Breast epithelium (tissue), 4 donors: ENCODE results near the gene OST4. TPM values are rescaled to one million over a fixed set of nuclear protein-coding genes. Genes with fewer than 3 reads are reported as not detected.
A peak's percentile ranks its signal among the peaks of the same experiment; 100 is the strongest.
"Not testable (repeated sequence)": the region's sequence is repeated elsewhere in the genome, so short reads cannot be mapped to it uniquely, and the experiment has no call there.

Experiments
- DNase-seq, 2 donors: peaks; one replicate each; pipeline ENCODE4 v3.0.0-alpha.2; 2019; ENCODE audit warnings: low spot score in 2 of 2
- H3K27ac ChIP-seq, 2 donors: fragments of 200-600 bp; sonication (generic) in 1 of 2; one replicate each; pipeline ENCODE4 v1.5.1; 2016 to 2019; ENCODE audit warnings: mild to moderate bottlenecking in 1 of 2
- H3K27me3 ChIP-seq, 2 donors: fragments of 200-600 bp; sonication (generic) in 1 of 2; one replicate each; pipeline versions ENCODE4 v1.5.1 to v1.6.0; 2017 to 2019; ENCODE audit warnings: control low read depth in 1 of 2, mild to moderate bottlenecking in 1 of 2
- H3K36me3 ChIP-seq: fragments of 200-600 bp; one replicate; pipeline ENCODE4 v1.5.1; 2019
- H3K4me1 ChIP-seq, 2 donors: fragments of 200-600 bp; sonication (generic); one replicate each; pipeline ENCODE4 v1.5.1; 2016 to 2019; ENCODE audit warnings: control low read depth in 1 of 2
- H3K4me3 ChIP-seq, 3 donors: fragments of 200-600 bp; sonication (generic); 1 replicate in 2 of 3; 2 replicates in 1 of 3; pipeline ENCODE4 v1.5.1; 2016 to 2019; ENCODE audit warnings: mild to moderate bottlenecking in 3 of 3, moderate library complexity in 2 of 3
- H3K9me3 ChIP-seq, 2 donors: fragments of 200-600 bp; sonication (generic) in 1 of 2; one replicate each; pipeline ENCODE4 v1.5.1; 2016 to 2019; ENCODE audit warnings: control low read depth in 1 of 2
- CTCF ChIP-seq, 3 donors: fragments of 450-650 bp; IDR thresholded peaks; one replicate each; pipeline ENCODE4 v1.5.1; 2016 to 2017; ENCODE audit warnings: antibody characterized with exemption in 3 of 3, mild to moderate bottlenecking in 3 of 3, moderate library complexity in 3 of 3
- POLR2A ChIP-seq: fragments of 450-650 bp; IDR thresholded peaks from one replicate; pipeline ENCODE4 v1.6.1; 2016; ENCODE audit warnings: antibody characterized with exemption, mild to moderate bottlenecking, moderate library complexity
- POLR2AphosphoS5 ChIP-seq, 3 donors: sonication (generic); formaldehyde crosslinking; IDR thresholded peaks; one replicate each; pipeline ENCODE4 v1.6.1; 2017; ENCODE audit warnings: antibody characterized with exemption in 3 of 3
- intact Hi-C: fragments of 100-400 bp; cut with DNase I; formaldehyde crosslinking; loops from one replicate; pipeline ENCODE4 v1.15.1; 2023; ENCODE audit warnings: low total_unique reads
- total RNA-seq, 3 donors: library from RNA; depleted of rRNA; stranded (reverse); fragments of >200 nt; gene quantifications; one replicate each; pipeline ENCODE4 v1.1.0, GENCODE V29; 2016

The OST4 gene
- total RNA-seq, 3 donors from 2014 or later, result 271 to 309 (median 281) TPM

GRCh38 chr2:27076323-27076722, 4.9 kb upstream of the OST4 start:
- Histone ChIP-seq H3K27ac (peak overlapping the region in 1 of 2 donors; percentile 38), H3K27me3 (no peaks in the 10 kb centered on the region), H3K9me3 (no peaks in the 10 kb centered on the region), H3K36me3 (no peaks in the 10 kb centered on the region), H3K4me3 (no peak overlapping the region), H3K4me1 (peaks cover 0 to under 1% of the 10 kb centered on the region in 2 donors)
- no peak for DNase-seq
- TF ChIP-seq POLR2A, result no peak
- no peak for TF ChIP-seq CTCF (IDR thresholded peaks at IDR 0.05)
- no peak for TF ChIP-seq POLR2AphosphoS5 (IDR thresholded peaks at IDR 0.05)
- intact Hi-C loops, result no loop called here

- intact Hi-C loops, result not testable (repeated sequence)
Observed at GRCh38 chr2:27075566-27075871, 4.1 kb upstream of the OST4 start.

DNA sequence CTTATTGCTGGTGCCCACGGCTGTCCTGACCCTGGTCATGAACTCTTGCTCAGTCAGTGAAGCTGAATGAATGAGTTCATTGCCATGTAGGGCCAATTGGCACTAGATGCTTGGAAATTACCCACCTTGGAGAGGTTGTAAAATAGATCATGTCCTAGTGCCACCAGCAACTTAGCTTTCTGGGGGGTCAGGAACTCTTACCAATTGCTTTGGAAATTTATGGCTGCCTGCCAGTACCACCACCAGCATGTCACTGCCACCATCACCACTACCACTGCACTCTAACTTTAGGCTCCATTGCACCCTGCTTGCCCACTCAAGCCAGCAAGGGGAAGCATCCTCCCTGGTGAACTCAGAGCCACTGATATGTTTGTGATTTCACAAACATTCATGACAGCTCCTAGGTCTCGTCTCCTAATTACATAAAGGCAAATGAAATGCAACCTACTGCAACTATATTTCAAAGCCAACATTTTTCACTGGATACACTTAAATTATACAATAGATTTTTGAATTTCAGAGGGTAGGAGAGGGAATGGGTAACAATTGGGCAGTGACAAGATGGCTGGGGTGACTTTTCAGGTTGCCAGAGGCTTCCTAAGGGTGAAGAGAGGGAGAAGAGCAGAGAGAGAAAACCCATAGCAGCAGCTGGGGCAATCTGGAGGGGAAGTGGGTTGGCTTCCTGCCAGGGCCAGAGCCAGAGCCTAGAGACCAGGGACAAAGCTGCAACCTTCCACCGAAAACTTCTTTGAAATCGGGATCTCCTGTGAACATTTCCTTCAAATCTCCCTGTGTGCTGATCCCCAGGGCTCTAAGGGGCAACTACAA, 3.5 kb upstream of the OST4 start:
- Histone ChIP-seq H3K27ac (peak overlapping the region in 1 of 2 donors; percentile 40), H3K4me1 (peaks cover 3 to 9% of the 10 kb centered on the region in 2 donors), H3K9me3 (no peaks in the 10 kb centered on the region), H3K36me3 (no peaks in the 10 kb centered on the region), H3K4me3 (no peak overlapping the region), H3K27me3 (no peaks in the 10 kb centered on the region)
- no peak for DNase-seq
- intact Hi-C loops, result no loop called here
- TF ChIP-seq POLR2A (no peak), CTCF (IDR thresholded peaks at IDR 0.05) (no peak), POLR2AphosphoS5 (IDR thresholded peaks at IDR 0.05) (no peak)

More at GRCh38 chr2:27075566-27075871, 4.1 kb upstream of the OST4 start:
- not testable (repeated sequence) for H3K27me3 ChIP-seq, DNase-seq, H3K4me1 ChIP-seq, H3K9me3 ChIP-seq, H3K36me3 ChIP-seq, H3K4me3 ChIP-seq
- H3K27ac ChIP-seq, result peak overlapping the region in 1 of 2 donors; percentile 38

DNA sequence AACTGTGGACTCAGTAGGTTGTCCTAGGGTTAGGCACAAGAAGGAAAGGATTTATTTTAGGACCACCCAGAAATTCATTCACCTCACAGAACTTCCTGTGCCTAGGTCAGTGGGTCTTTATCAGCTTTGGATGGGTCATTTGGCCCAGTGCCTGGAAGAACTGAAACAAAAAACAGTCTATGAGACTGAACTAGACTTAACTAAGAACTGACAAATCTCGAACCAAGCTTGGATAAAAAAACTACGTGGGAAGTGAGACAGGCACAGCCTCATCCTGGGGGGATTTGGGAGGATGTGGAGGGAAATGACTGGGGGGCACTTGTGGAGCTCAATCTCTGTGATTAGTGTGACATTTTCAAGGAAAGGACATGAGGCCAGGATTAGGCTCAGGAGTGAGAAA, 2.3 kb upstream of the OST4 start:
- H3K4me3 ChIP-seq, result no peak overlapping the region
- no peaks in the 10 kb centered on the region for H3K9me3 ChIP-seq
- H3K27ac ChIP-seq, result peak overlapping the region in 1 of 2 donors; percentile 59
- no peaks in the 10 kb centered on the region for H3K36me3 ChIP-seq
- H3K4me1 ChIP-seq, result peaks cover 9 to 11% of the 10 kb centered on the region in 2 donors
- intact Hi-C loops, result no loop called here
- no peak for DNase-seq
- no peaks in the 10 kb centered on the region for H3K27me3 ChIP-seq
- TF ChIP-seq CTCF (IDR thresholded peaks at IDR 0.05) (no peak), POLR2AphosphoS5 (IDR thresholded peaks at IDR 0.05) (no peak), POLR2A (no peak)

GRCh38 chr2:27072920-27073319, 1.5 kb upstream of the OST4 start:
- H3K36me3 ChIP-seq, result no peaks in the 10 kb centered on the region
- H3K27me3 ChIP-seq, result no peaks in the 10 kb centered on the region
- H3K27ac ChIP-seq, result peak overlapping the region; percentile 94 to 95
- intact Hi-C loops, result no loop called here
- TF ChIP-seq POLR2A (no peak), POLR2AphosphoS5 (IDR thresholded peaks at IDR 0.05) (no peak), CTCF (IDR thresholded peaks at IDR 0.05) (no peak)
- DNase-seq, result no peak
- peaks cover 9 to 11% of the 10 kb centered on the region in 2 donors for H3K4me1 ChIP-seq
- no peaks in the 10 kb centered on the region for H3K9me3 ChIP-seq
- H3K4me3 ChIP-seq, result peak overlapping the region in 1 of 3 donors; percentile 88
